ENCODE results near the gene SNAI3. TPM values are rescaled to one million over a fixed set of nuclear protein-coding genes. Genes with fewer than 3 reads are reported as not detected.

The SNAI3 gene
- total RNA-seq, 4 donors from 2014 or later: 0.40 to 0.44 TPM; not detected in 2

- TF ChIP-seq POLR2A (IDR thresholded peaks at IDR 0.05) (no peak), EP300 (IDR thresholded peaks at IDR 0.05) (no peak), CTCF (IDR thresholded peaks at IDR 0.05) (no peak), POLR2AphosphoS5 (IDR thresholded peaks at IDR 0.05) (no peak)
- DNase-seq (ENCODE audit: low spot score in 2 of 2): no peak
- no peak overlapping the region for H3K4me3 ChIP-seq
- H3K36me3 ChIP-seq: peaks cover 98% of the 10 kb centered on the region
- H3K9me3 ChIP-seq: no peaks in the 10 kb centered on the region
- 89% methylated on average over 5 of the region's 19 CpGs for WGBS
- H3K27ac ChIP-seq: no peak overlapping the region
- no peaks in the 10 kb centered on the region for H3K4me1 ChIP-seq
- no peaks in the 10 kb centered on the region for H3K27me3 ChIP-seq
Observed at GRCh38 chr16:88719933-88720296, 33.6 kb upstream of the SNAI3 start.

GRCh38 chr16:88719267-88719932 lies 33.1 kb upstream of the SNAI3 start:
- H3K27me3 ChIP-seq: no peaks in the 10 kb centered on the region
- no peak for TF ChIP-seq CTCF (IDR thresholded peaks at IDR 0.05)
- TF ChIP-seq POLR2A (IDR thresholded peaks at IDR 0.05): no peak
- TF ChIP-seq POLR2AphosphoS5 (IDR thresholded peaks at IDR 0.05): no peak
- no peak for TF ChIP-seq EP300 (IDR thresholded peaks at IDR 0.05)
- H3K36me3 ChIP-seq: peaks cover 98% of the 10 kb centered on the region
- no peaks in the 10 kb centered on the region for H3K9me3 ChIP-seq
- no peaks in the 10 kb centered on the region for H3K4me1 ChIP-seq
- 93% methylated on average over 26 of the region's 29 CpGs for WGBS
- H3K4me3 ChIP-seq: no peak overlapping the region
- no peak for DNase-seq (ENCODE audit: low spot score in 2 of 2)
- no peak overlapping the region for H3K27ac ChIP-seq

- H3K9me3 ChIP-seq: no peaks in the 10 kb centered on the region
Observed at GRCh38 chr16:88718178-88718577, 31.9 kb upstream of the SNAI3 start.

GRCh38 chr16:88716601-88717001 lies 30.3 kb upstream of the SNAI3 start:
- no peaks in the 10 kb centered on the region for H3K27me3 ChIP-seq
- no peaks in the 10 kb centered on the region for H3K4me1 ChIP-seq
- H3K36me3 ChIP-seq: peaks cover 85% of the 10 kb centered on the region
- H3K27ac ChIP-seq: no peak overlapping the region
- no peak for DNase-seq (ENCODE audit: low spot score in 2 of 2)
- 94% methylated on average over 7 of the region's 21 CpGs for WGBS
- H3K9me3 ChIP-seq: no peaks in the 10 kb centered on the region
- H3K4me3 ChIP-seq: no peak overlapping the region
- TF ChIP-seq POLR2A (IDR thresholded peaks at IDR 0.05): no peak
- TF ChIP-seq CTCF (IDR thresholded peaks at IDR 0.05): no peak
- TF ChIP-seq POLR2AphosphoS5 (IDR thresholded peaks at IDR 0.05): no peak
- TF ChIP-seq EP300 (IDR thresholded peaks at IDR 0.05): no peak

More at GRCh38 chr16:88718178-88718577, 31.9 kb upstream of the SNAI3 start:
- peaks cover 100% of the 10 kb centered on the region for H3K36me3 ChIP-seq
- no peak for DNase-seq (ENCODE audit: low spot score in 2 of 2)
- no peaks in the 10 kb centered on the region for H3K4me1 ChIP-seq
- H3K4me3 ChIP-seq: no peak overlapping the region
- no peak overlapping the region for H3K27ac ChIP-seq
- no peaks in the 10 kb centered on the region for H3K27me3 ChIP-seq
- WGBS: 89% methylated on average over 5 of the region's 11 CpGs
- TF ChIP-seq POLR2AphosphoS5 (IDR thresholded peaks at IDR 0.05): no peak
- no peak for TF ChIP-seq POLR2A (IDR thresholded peaks at IDR 0.05)
- no peak for TF ChIP-seq CTCF (IDR thresholded peaks at IDR 0.05)
- no peak for TF ChIP-seq EP300 (IDR thresholded peaks at IDR 0.05)

GRCh38 chr16:88716201-88716600 lies 29.9 kb upstream of the SNAI3 start:
- Histone ChIP-seq H3K27ac (no peak overlapping the region), H3K36me3 (peaks cover 81% of the 10 kb centered on the region)
- TF ChIP-seq EP300 (IDR thresholded peaks at IDR 0.05): no peak
- no peak for TF ChIP-seq CTCF (IDR thresholded peaks at IDR 0.05)
- TF ChIP-seq POLR2A (IDR thresholded peaks at IDR 0.05): no peak
- TF ChIP-seq POLR2AphosphoS5 (IDR thresholded peaks at IDR 0.05): no peak

More at GRCh38 chr16:88716201-88716600, 29.9 kb upstream of the SNAI3 start:
- H3K9me3 ChIP-seq: no peaks in the 10 kb centered on the region
- 96% methylated on average over 7 of the region's 15 CpGs for WGBS
- no peak overlapping the region for H3K4me3 ChIP-seq
- no peaks in the 10 kb centered on the region for H3K4me1 ChIP-seq
- H3K27me3 ChIP-seq: no peaks in the 10 kb centered on the region
- DNase-seq (ENCODE audit: low spot score in 2 of 2): no peak
